Measurements from ENCODE around the gene TNRC6C. TPM values are rescaled to one million over a fixed set of nuclear protein-coding genes. Genes with fewer than 3 reads are reported as not detected.

TNRC6C gene
- total RNA-seq, 1 donor from 2014 or later: 13.1 TPM

GRCh38 chr17:78125976-78126894, 167.7 kb downstream of the TNRC6C start:
- Mint-ChIP-seq H3K9me3 (ENCODE audit: unreplicated experiment) (no peaks in the 10 kb centered on the region), H3K36me3 (ENCODE audit: low read depth, unreplicated experiment) (peaks cover 15% of the 10 kb centered on the region), H3K27me3 (ENCODE audit: unreplicated experiment) (peaks cover 1% of the 10 kb centered on the region), H3K4me3 (ENCODE audit: unreplicated experiment) (no peak overlapping the region), H3K27ac (ENCODE audit: unreplicated experiment) (no peak overlapping the region), H3K4me1 (ENCODE audit: unreplicated experiment) (peaks cover 36% of the 10 kb centered on the region)
- TF ChIP-seq CTCF (IDR thresholded peaks at IDR 0.05; ENCODE audit: unreplicated experiment): no peak
- DNase-seq (ENCODE audit: low spot score): no peak

- H3K27ac Mint-ChIP-seq (ENCODE audit: unreplicated experiment): peak overlapping the region; percentile 81
- H3K4me3 Mint-ChIP-seq (ENCODE audit: unreplicated experiment): peak overlapping the region; percentile 93
Observed at GRCh38 chr17:78126895-78127238, 168.4 kb downstream of the TNRC6C start.

GRCh38 chr17:78127239-78127887, 168.9 kb downstream of the TNRC6C start:
- peaks cover 1% of the 10 kb centered on the region for H3K27me3 Mint-ChIP-seq (ENCODE audit: unreplicated experiment)
- H3K36me3 Mint-ChIP-seq (ENCODE audit: low read depth, unreplicated experiment): peaks cover 15% of the 10 kb centered on the region
- H3K27ac Mint-ChIP-seq (ENCODE audit: unreplicated experiment): peak overlapping the region; percentile 81
- peak; percentile 53 for DNase-seq (ENCODE audit: low spot score)
- H3K4me1 Mint-ChIP-seq (ENCODE audit: unreplicated experiment): peaks cover 36% of the 10 kb centered on the region
- H3K4me3 Mint-ChIP-seq (ENCODE audit: unreplicated experiment): peak overlapping the region; percentile 93
- H3K9me3 Mint-ChIP-seq (ENCODE audit: unreplicated experiment): no peaks in the 10 kb centered on the region
- TF ChIP-seq CTCF (IDR thresholded peaks at IDR 0.05; ENCODE audit: unreplicated experiment): no peak

More at GRCh38 chr17:78126895-78127238, 168.4 kb downstream of the TNRC6C start:
- peaks cover 36% of the 10 kb centered on the region for H3K4me1 Mint-ChIP-seq (ENCODE audit: unreplicated experiment)
- peaks cover 1% of the 10 kb centered on the region for H3K27me3 Mint-ChIP-seq (ENCODE audit: unreplicated experiment)
- H3K9me3 Mint-ChIP-seq (ENCODE audit: unreplicated experiment): no peaks in the 10 kb centered on the region
- DNase-seq (ENCODE audit: low spot score): no peak
- peaks cover 15% of the 10 kb centered on the region for H3K36me3 Mint-ChIP-seq (ENCODE audit: low read depth, unreplicated experiment)
- no peak for TF ChIP-seq CTCF (IDR thresholded peaks at IDR 0.05; ENCODE audit: unreplicated experiment)

GRCh38 chr17:78127888-78128550, 169.5 kb downstream of the TNRC6C start:
- no peak for DNase-seq (ENCODE audit: low spot score)
- Mint-ChIP-seq H3K9me3 (ENCODE audit: unreplicated experiment) (no peaks in the 10 kb centered on the region), H3K4me3 (ENCODE audit: unreplicated experiment) (peak overlapping the region; percentile 93), H3K36me3 (ENCODE audit: low read depth, unreplicated experiment) (peaks cover 9% of the 10 kb centered on the region), H3K27me3 (ENCODE audit: unreplicated experiment) (peaks cover 1% of the 10 kb centered on the region), H3K4me1 (ENCODE audit: unreplicated experiment) (peaks cover 38% of the 10 kb centered on the region), H3K27ac (ENCODE audit: unreplicated experiment) (no peak overlapping the region)
- no peak for TF ChIP-seq CTCF (IDR thresholded peaks at IDR 0.05; ENCODE audit: unreplicated experiment)
